NCI-H1436 (cell line): ENCODE measurements around the gene SBF2.
"Not testable (repeated sequence)": the region's sequence is repeated elsewhere in the genome, so short reads cannot be mapped to it uniquely, and the experiment has no call there.

Source experiments
- DNase-seq: peaks from one replicate; lab custom pipeline; 2025; lab: John Stamatoyannopoulos, UW

The SBF2 gene

GRCh38 chr11:10012068-10012467 lies 282.0 kb downstream of the SBF2 start:
- no peak for DNase-seq

- DNase-seq = no peak
Measured at GRCh38 chr11:10005955-10006525, 288.0 kb downstream of the SBF2 start.

DNA sequence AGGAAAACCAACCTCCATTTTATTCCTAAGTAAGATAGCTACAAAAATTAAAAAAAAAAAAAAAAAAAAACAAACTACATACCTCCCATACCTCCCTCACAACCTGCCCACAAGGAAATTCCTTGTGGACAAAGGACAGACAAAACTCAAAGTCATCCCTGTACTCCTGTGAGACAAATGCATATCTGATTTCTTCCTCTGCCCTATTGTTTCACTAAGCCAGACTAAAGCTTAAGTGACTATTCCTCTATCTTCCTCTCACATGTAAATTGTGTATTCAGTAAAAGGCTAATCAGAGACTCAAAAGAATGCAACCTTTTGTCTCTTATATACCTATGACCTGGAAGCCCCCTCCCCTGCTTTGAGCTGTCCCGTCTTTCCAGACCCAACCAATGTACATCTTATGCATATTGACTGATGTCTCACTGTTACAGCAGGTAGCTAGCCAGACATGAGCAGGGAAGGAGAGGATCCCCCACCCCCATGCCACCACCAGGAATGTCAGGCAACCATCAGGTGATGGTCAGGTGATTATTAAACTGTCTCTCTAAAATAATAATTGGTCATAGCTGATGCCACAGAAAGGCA lies 289.4 kb downstream of the SBF2 start:
- no peak for DNase-seq

GRCh38 chr11:10002221-10002620 lies 291.8 kb downstream of the SBF2 start:
- DNase-seq = no peak

GRCh38 chr11:9992306-9992705 lies 301.7 kb downstream of the SBF2 start:
- no peak for DNase-seq

GRCh38 chr11:9990221-9990973 lies 303.6 kb downstream of the SBF2 start:
- DNase-seq = no peak

GRCh38 chr11:9987303-9987702 lies 306.7 kb downstream of the SBF2 start:
- DNase-seq = not testable (repeated sequence)

DNA sequence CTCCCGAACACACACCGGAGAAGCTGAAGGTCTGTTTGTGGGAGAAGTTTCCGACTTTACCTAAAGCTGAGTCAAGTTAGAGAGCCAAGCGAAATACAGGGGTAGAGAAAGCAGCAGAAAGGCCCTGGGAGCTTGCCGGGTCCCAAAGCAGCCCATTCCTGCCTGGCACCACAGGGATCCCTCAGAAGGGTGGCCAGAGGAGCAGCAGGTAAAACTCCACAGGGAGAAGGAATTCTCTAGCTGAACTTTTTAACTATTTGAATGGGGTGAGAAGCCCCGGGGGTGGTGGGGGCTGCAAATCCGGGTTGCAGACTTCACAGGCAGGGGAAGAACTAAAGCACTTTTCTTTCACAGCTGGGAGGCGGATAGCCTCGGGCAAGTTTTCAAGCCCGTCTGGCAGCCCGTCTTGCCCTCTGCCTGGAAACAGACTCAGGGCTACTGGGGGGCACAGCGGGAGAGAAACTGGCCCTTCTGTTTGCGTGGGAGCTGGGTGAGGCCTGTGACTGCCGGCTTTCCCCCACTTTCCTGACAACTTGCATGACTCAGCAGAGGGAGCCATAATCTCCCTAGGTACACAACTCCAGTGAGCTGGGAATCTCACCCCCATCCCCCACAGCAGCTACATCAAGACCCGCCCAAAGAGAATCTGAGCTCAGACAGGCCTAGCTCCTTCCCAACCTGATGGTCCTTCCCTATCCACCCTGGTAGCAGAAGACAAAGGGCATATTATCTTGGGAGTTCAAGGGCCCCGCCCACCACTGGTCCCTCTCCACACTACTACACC lies 311.0 kb downstream of the SBF2 start:
- DNase-seq = no peak

DNA sequence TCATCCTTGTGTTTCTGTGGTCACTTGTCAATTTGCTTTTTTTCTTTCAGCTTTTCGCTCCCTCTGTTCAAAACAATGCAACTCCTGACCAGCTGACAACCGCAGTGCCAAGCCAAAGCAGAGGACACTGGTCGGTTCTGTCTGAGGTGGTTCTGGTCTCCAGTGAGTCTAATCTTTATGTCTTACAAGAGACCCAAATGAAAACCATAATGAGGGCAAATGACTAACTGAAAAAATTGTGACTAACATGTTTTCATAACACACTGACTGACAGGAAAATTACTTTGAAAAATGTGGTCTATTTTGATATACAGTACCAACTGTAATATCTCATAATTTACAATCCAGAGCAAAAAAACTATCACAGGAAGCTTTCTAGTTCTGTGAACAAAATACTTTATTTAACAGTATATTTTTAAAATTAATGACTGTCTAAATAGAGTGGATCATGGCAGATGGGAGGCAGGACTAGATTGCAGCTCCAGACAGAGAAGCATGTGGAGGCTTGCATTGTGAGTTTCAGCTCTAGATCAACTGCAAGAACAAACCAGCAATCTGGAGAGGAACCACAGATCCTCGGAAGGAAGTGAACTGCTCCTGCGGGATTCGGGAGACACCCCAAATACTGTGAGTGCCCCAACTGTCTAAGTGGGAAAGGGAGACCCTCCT lies 311.8 kb downstream of the SBF2 start:
- DNase-seq = no peak

DNA sequence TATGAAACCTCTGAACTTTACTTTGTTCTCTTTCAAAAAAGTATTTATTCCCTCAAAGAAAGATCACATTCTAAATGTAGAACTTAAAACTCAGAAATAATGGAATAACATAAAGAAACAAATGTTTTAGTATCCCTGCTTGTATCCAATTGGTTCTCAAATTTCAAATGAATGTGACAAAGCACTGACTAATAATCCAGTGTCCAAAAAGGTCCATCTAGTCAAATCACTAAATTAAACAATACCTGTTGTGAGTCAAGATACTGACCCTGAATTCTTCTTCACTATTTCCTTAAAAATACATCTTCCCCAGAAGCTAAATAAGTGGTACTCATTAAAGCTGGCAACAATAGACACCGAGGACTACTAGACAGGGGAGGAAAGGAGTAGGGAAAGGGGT lies 313.1 kb downstream of the SBF2 start:
- no peak for DNase-seq

- no peak for DNase-seq
Measured at GRCh38 chr11:9977554-9977953, 316.5 kb downstream of the SBF2 start.

GRCh38 chr11:9974375-9974774 lies 319.6 kb downstream of the SBF2 start:
- DNase-seq = no peak

GRCh38 chr11:9973921-9974320 lies 320.1 kb downstream of the SBF2 start:
- DNase-seq = no peak

- no peak for DNase-seq
Measured at GRCh38 chr11:9972989-9973388, 321.0 kb downstream of the SBF2 start.

- DNase-seq = no peak
Measured at GRCh38 chr11:9971894-9972293, 322.1 kb downstream of the SBF2 start.

DNA sequence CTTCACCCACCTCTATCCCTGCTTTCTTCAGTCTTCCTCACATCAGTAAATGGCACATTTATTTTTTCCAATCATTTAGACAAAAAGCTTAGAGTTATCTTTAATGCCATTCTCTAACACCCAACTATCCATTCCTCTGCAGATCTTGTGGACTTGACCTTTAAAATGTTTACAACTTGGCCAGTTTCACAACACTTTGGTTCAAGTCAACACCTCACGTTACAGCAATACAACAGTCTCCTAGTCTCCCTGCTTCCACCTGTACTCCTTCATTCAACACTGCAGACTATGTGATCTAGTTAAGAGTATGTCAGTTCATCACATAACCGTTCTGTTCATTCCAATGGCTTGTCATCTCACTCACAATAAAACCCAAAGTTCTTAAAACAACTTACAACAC lies 325.0 kb downstream of the SBF2 start:
- DNase-seq = no peak

DNA sequence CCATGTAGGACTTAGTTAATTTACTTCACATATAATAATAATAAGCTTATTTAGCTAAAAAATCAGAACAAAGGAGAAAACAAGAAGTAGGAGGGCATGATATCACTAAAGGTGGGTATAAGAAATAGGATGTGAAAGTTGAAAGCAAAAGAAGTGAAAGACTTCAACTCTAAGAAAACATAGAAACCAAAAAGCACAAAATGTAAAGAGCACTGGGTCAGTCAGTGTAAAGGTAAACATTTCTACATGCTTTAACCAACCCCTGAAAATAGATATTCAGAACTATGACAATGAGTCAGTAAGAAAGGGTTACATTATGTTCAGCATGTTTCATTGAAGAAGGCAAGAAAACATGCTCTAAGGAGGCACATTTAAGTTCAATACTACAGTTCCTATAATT lies 331.3 kb downstream of the SBF2 start:
- DNase-seq = no peak

DNA sequence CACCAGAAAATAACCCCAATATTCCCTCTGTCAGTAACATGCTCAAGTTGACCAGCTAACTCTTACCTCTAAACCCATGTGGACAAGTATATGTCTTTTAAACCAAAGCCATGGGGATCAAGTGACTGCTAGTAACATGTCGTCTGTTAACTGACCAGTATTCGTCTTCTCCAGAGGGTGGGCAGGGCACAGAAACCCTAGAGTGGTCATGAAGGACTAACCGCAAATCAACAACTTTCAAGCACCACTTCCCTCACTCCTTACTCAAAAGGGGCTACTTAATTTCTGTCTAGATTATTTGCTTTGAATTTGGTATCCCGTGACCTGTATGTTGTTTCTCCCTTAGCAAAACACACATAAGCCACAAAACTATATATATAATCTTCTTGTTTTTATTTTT lies 336.9 kb downstream of the SBF2 start:
- no peak for DNase-seq

GRCh38 chr11:9956483-9956882 lies 337.5 kb downstream of the SBF2 start:
- DNase-seq = no peak

DNA sequence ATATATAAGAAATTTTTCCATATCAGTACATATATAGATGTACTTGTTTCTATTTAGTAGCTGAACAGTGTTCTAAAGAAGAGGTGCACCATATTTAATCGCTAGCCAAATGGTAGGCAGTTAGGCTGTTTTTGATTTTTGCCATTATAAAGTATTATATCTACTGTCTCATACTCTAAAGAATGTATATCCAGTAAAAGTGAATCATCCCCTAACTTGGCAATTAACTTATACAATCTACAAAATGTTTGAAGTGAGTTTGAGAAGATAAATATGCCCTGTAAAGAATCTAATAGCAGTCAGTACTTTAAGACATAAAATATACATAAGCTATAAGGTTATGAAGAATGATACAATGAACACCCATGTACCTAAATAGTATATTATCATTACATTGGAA lies 338.6 kb downstream of the SBF2 start:
- DNase-seq = no peak

DNA sequence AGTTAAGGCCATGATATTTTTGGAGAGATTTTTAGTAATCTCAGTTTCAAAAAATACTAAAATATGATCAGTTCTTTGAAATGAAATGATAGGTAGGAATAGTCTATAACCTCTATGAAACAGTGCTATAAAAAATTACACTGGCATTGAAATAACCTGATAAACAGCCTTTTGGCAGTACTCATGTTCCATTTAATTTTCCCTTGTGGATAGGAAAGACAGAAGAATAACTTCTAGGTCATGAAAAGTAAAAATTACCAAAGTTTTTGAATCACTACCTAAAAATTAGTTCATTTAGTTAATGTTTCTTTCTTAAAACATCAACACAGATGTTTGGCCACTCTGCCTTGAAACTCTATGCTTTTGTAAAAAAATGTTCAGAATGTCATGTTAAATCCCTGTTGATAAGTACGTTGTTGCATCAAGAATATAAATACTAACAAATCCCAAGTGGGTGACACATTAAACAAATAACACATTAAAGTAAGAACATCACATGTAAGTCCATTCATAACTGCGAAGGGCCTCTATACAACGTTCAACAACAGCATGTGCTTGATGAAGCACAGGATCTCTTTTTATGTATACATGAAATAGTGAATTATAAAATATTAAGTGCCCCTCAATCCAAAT lies 339.9 kb downstream of the SBF2 start:
- no peak for DNase-seq
